ENCODE data around the gene LMF1. TPM values are rescaled to one million over a fixed set of nuclear protein-coding genes. Genes with fewer than 3 reads are reported as not detected.

The LMF1 gene
- total and polyA plus RNA-seq, 2 of the 13 experiments (the other 11 are each of a cell fraction or from before 2014, with no cell fraction given), result 6.8 to 8.5 TPM

DNA sequence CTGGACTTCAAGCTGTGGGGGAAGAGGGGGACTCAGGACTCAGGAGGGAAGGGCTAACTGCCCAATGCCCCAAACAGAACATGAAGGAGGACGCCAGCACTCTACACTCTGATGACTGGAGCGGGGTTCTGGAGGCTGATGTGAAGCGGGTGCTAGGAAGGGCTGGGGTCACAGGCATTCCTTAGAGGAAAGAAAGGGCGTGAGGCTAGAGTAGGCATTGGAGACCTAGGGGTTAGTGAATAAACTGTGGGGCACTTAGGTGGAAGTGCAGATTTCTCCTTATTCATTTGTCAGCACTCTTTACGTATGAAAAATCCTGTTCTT is 760 bp upstream of the LMF1 start (continued):
- no peak for TF ChIP-seq CC2D1A (CRISPR knock-in tag; IDR thresholded peaks at IDR 0.05)
- TF ChIP-seq KDM5B (CRISPR knock-in tag; IDR thresholded peaks at IDR 0.05; ENCODE audit: borderline replicate concordance), result no peak
- TF ChIP-seq ETV6 (CRISPR knock-in tag; conservative IDR thresholded peaks at IDR 0.05), result no peak
- TF ChIP-seq ZNF251 (CRISPR knock-in tag; IDR thresholded peaks at IDR 0.05), result no peak
- TF ChIP-seq, protein P1, sequence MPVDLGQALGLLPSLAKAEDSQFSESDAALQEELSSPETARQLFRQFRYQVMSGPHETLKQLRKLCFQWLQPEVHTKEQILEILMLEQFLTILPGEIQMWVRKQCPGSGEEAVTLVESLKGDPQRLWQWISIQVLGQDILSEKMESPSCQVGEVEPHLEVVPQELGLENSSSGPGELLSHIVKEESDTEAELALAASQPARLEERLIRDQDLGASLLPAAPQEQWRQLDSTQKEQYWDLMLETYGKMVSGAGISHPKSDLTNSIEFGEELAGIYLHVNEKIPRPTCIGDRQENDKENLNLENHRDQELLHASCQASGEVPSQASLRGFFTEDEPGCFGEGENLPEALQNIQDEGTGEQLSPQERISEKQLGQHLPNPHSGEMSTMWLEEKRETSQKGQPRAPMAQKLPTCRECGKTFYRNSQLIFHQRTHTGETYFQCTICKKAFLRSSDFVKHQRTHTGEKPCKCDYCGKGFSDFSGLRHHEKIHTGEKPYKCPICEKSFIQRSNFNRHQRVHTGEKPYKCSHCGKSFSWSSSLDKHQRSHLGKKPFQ (CRISPR knock-in tag; IDR thresholded peaks at IDR 0.05; ENCODE audit: insufficient replicate concordance), result no peak
- TF ChIP-seq, protein P2, sequence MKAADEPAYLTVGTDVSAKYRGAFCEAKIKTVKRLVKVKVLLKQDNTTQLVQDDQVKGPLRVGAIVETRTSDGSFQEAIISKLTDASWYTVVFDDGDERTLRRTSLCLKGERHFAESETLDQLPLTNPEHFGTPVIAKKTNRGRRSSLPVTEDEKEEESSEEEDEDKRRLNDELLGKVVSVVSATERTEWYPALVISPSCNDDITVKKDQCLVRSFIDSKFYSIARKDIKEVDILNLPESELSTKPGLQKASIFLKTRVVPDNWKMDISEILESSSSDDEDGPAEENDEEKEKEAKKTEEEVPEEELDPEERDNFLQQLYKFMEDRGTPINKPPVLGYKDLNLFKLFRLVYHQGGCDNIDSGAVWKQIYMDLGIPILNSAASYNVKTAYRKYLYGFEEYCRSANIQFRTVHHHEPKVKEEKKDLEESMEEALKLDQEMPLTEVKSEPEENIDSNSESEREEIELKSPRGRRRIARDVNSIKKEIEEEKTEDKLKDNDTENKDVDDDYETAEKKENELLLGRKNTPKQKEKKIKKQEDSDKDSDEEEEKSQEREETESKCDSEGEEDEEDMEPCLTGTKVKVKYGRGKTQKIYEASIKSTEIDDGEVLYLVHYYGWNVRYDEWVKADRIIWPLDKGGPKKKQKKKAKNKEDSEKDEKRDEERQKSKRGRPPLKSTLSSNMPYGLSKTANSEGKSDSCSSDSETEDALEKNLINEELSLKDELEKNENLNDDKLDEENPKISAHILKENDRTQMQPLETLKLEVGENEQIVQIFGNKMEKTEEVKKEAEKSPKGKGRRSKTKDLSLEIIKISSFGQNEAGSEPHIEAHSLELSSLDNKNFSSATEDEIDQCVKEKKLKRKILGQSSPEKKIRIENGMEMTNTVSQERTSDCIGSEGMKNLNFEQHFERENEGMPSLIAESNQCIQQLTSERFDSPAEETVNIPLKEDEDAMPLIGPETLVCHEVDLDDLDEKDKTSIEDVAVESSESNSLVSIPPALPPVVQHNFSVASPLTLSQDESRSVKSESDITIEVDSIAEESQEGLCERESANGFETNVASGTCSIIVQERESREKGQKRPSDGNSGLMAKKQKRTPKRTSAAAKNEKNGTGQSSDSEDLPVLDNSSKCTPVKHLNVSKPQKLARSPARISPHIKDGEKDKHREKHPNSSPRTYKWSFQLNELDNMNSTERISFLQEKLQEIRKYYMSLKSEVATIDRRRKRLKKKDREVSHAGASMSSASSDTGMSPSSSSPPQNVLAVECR (CRISPR knock-in tag; IDR thresholded peaks at IDR 0.05; ENCODE audit: borderline replicate concordance), result no peak
- no peak for TF ChIP-seq ZNF414 (CRISPR knock-in tag; IDR thresholded peaks at IDR 0.05)
- TF ChIP-seq AKNA (CRISPR knock-in tag; IDR thresholded peaks at IDR 0.05; ENCODE audit: borderline replicate concordance), result no peak
- no peak for TF ChIP-seq ZNF407 (CRISPR knock-in tag; IDR thresholded peaks at IDR 0.05; ENCODE audit: not compliant biosample characterization)

Data from HepG2 (cell line).